Heart left ventricle (tissue), 16 donors: ENCODE data around the gene PRRT2. TPM values are rescaled to one million over a fixed set of nuclear protein-coding genes. Genes with fewer than 3 reads are reported as not detected.

Source experiments
- ATAC-seq, 4 donors: fragments of 200-7000 bp; cut with Tn5 transposase; one replicate each; pipeline ENCODE4 v1.9.1; 2020 to 2022; ENCODE audit warnings: moderate library complexity in 4 of 4, mild to moderate bottlenecking in 3 of 4, moderate number of reproducible peaks in 1 of 4
- DNase-seq, 5 donors: peaks; one replicate each; pipeline ENCODE4 v3.0.0-alpha.2; 2020
- H3K27ac ChIP-seq, 12 donors: fragments of 200-600 bp; sonication (generic) in 4 of 12; one replicate each; pipeline versions ENCODE4 v1.5.0 to v1.8.0; 2016 to 2022; ENCODE audit warnings: mild to moderate bottlenecking in 2 of 12
- H3K27me3 ChIP-seq, 9 donors: fragments of 200-600 bp; sonication (generic) in 2 of 9; one replicate each; pipeline versions ENCODE4 v1.5.1 to v1.8.0; 2016 to 2022; ENCODE audit warnings: mild to moderate bottlenecking in 3 of 9
- H3K36me3 ChIP-seq, 9 donors: fragments of 200-600 bp; sonication (generic) in 2 of 9; one replicate each; pipeline versions ENCODE4 v1.5.0 to v1.8.0; 2018 to 2022; ENCODE audit warnings: mild to moderate bottlenecking in 2 of 9
- H3K4me1 ChIP-seq, 12 donors: fragments of 200-600 bp; sonication (generic) in 4 of 12; one replicate each; pipeline versions ENCODE4 v1.5.0 to v1.8.0; 2016 to 2022; ENCODE audit warnings: mild to moderate bottlenecking in 3 of 12
- H3K4me3 ChIP-seq, 12 donors: fragments of 200-600 bp; sonication (generic) in 4 of 12; one replicate each; pipeline versions ENCODE4 v1.5.0 to v1.8.0; 2017 to 2022; ENCODE audit warnings: mild to moderate bottlenecking in 9 of 12, moderate library complexity in 4 of 12
- H3K9me3 ChIP-seq, 12 donors: fragments of 200-600 bp; sonication (generic) in 4 of 12; one replicate each; pipeline versions ENCODE4 v1.5.0 to v1.8.0; 2016 to 2022; ENCODE audit warnings: mild to moderate bottlenecking in 1 of 12
- CTCF ChIP-seq, 12 donors: fragments of 200-600 bp; sonication (generic) in 4 of 12; IDR thresholded peaks; one replicate each; pipeline versions ENCODE4 v1.5.0 to v1.8.0; 2018 to 2022; ENCODE audit warnings: antibody characterized with exemption in 12 of 12, mild to moderate bottlenecking in 5 of 12
- POLR2A ChIP-seq, 2 donors: fragments of 450-650 bp; IDR thresholded peaks; one replicate each; pipeline ENCODE4 v1.6.1; 2017; ENCODE audit warnings: antibody characterized with exemption in 2 of 2, mild to moderate bottlenecking in 2 of 2, moderate library complexity in 2 of 2
- WGBS, 4 donors: extraction: QIAGEN DNeasy Blood & Tissue Kit in 2 of 4; methylation state at CpG; one replicate each; pipeline versions ENCODE4 v1.1.5 to v1.1.7; 2013 to 2018; 5-methylcytosine and 5-hydroxymethylcytosine counted together
- intact Hi-C, 10 donors: fragments of 100-400 bp; cut with DNase I; formaldehyde crosslinking; loops; one replicate each; pipeline versions ENCODE4 v1.11.1 to v1.14.2; 2022
- polyA plus RNA-seq, 2 donors: library from polyadenylated mRNA; stranded (reverse); fragments of 200-250 nt; gene quantifications; one replicate each; pipeline ENCODE4 v1.2.3, GENCODE V29; 2013
- total RNA-seq, 9 donors: library from RNA; depleted of rRNA in 2 of 9; stranded (reverse); fragments of >200 nt in 2 of 9; fragmentation: NEBNext Ultra II Directional in 3 of 9; extraction: Animal tissue kit (Norgen Biotek cat#: 25700) in 3 of 9; gene quantifications; one replicate each; pipeline versions ENCODE4 v1.1.0 to v1.2.4, GENCODE V29; 2016 to 2023
- donor health status: ischemic (EF 13 %, LVEDD 7.1; RV severe dilation, severe dysfunction).
- donor health status: healthy with polysubstance abuse.
- donor health status: DM: no; HTN: yes; CAD: no.
- donor health status: DM: no; HTN: no; CAD: no.
- donor health status: ischemic (EF 25% LVEDD 6.9; RV normal size, moderate dysfunction).
- donor health status: ischemic (EF 25% LVEDD 5.7; RV mildly dilated, moderate dysfunction).
- donor health status: healthy.
- donor health status: DM: yes; HTN: yes; CAD: no.
- donor health status: ischemic (EF 35%, LVEDD 5.7; RV mildly dilated, moderate dysfunction).
- donor health status: nonischemic (EF 11% LVEDD 7.7; RV severe dilation, severe dysfunction).
- donor health status: DM: yes; HTN: yes; CAD: no.
- donor health status: PGD.
- donor health status: ischemic (EF 29% LVEDD 5.4; RV normal size, mild dysfunction).
- donor health status: nonischemic (EF 23%, LVEDD 6.1; RV moderate dilation, normal function).

Gene PRRT2
- total and polyA plus RNA-seq, 11 donors = 0.24 to 3.2 (median 1.3) TPM; not detected in 1

- WGBS, 4 donors = 0% methylated on average over 24 to 31 of the region's 31 CpGs
- Histone ChIP-seq H3K27ac (peak overlapping the region; percentile 82 to 99 (median 92)), H3K4me3 (peak overlapping the region; percentile 26 to 73 (median 62)), H3K9me3 (no peaks in the 10 kb centered on the region), H3K4me1 (peaks cover 3 to 76% (median 63%) of the 10 kb centered on the region in 12 donors), H3K36me3 (peaks cover 0 to 25% (median 18%) of the 10 kb centered on the region in 9 donors), H3K27me3 (peaks cover 0 to 4% (median 0%) of the 10 kb centered on the region in 9 donors)
- intact Hi-C loops = loop anchor here in 5 of 10 donors (5.0 to 10.0 kb wide), 5 partner anchors 36 to 193 kb away; partner anchors contain the start of genes HIRIP3 (in 1 of the 5) and INO80E (in 1 of the 5)
- ATAC-seq (peak; percentile 72 to 82 (median 78)), DNase-seq (peak; percentile 97 to 99 (median 98))
- TF ChIP-seq POLR2A (IDR thresholded peaks at IDR 0.05) = peak in 1 of 2 donors; percentile 83
- TF ChIP-seq CTCF (IDR thresholded peaks at IDR 0.05) = peak in 2 of 12 donors; percentile 13 to 27
These were observed 660 bp upstream of the PRRT2 start for GRCh38 chr16:29811170-29811895.

GRCh38 chr16:29812754-29813643 is 1.0 kb downstream of the PRRT2 start:
- intact Hi-C loops = loop anchor here in 5 of 10 donors (5.0 to 10.0 kb wide), 5 partner anchors 34 to 192 kb away; partner anchors contain the start of genes HIRIP3 (in 1 of the 5) and INO80E (in 1 of the 5)
- H3K4me1 ChIP-seq = peaks cover 6 to 81% (median 68%) of the 10 kb centered on the region in 12 donors
- 69 to 79% (median 77%) methylated on average over 8 to 9 of the region's 9 CpGs for WGBS, 4 donors

More at GRCh38 chr16:29812754-29813643, 1.0 kb downstream of the PRRT2 start:
- TF ChIP-seq POLR2A (IDR thresholded peaks at IDR 0.05) (no peak), CTCF (IDR thresholded peaks at IDR 0.05) (no peak)
- H3K9me3 ChIP-seq = no peaks in the 10 kb centered on the region
- H3K27me3 ChIP-seq = peaks cover 0 to 4% (median 0%) of the 10 kb centered on the region in 9 donors
- H3K36me3 ChIP-seq = peaks cover 0 to 27% (median 18%) of the 10 kb centered on the region in 9 donors
- H3K27ac ChIP-seq = peak overlapping the region in 10 of 12 donors; percentile 82 to 99 (median 92)
- DNase-seq = no peak
- ATAC-seq = no peak
- H3K4me3 ChIP-seq = peak overlapping the region; percentile 26 to 73 (median 62)
